Gastrocnemius medialis (tissue), 4 donors: ENCODE results near the gene FOCAD.

Source experiments
- CTCF ChIP-seq, 5 experiments: fragments of 450-650 bp in 3 of 5; fragments of 200-600 bp in 2 of 5; sonication (generic) in 2 of 5; IDR thresholded peaks in 4 of 5; conservative IDR thresholded peaks in 1 of 5; 1 replicate in 4 of 5; 2 replicates in 1 of 5; pipeline ENCODE4 v1.5.1; 2016 to 2019; ENCODE audit warnings: antibody characterized with exemption in 5 of 5, mild to moderate bottlenecking in 3 of 5, moderate library complexity in 3 of 5
- POLR2A ChIP-seq, 2 donors: fragments of 450-650 bp; IDR thresholded peaks; one replicate each; pipeline ENCODE4 v1.6.1; 2017; ENCODE audit warnings: antibody characterized with exemption in 2 of 2, mild to moderate bottlenecking in 2 of 2, moderate library complexity in 2 of 2

GRCh38 chr9:20832775-20833174 lies 148.7 kb downstream of the FOCAD start:
- TF ChIP-seq CTCF (IDR thresholded peaks at IDR 0.05 in 4 of 5, conservative IDR thresholded peaks at IDR 0.05 in 1 of 5), result no peak
- no peak for TF ChIP-seq POLR2A (IDR thresholded peaks at IDR 0.05)
